ENCODE results near the gene HBB.

DNA sequence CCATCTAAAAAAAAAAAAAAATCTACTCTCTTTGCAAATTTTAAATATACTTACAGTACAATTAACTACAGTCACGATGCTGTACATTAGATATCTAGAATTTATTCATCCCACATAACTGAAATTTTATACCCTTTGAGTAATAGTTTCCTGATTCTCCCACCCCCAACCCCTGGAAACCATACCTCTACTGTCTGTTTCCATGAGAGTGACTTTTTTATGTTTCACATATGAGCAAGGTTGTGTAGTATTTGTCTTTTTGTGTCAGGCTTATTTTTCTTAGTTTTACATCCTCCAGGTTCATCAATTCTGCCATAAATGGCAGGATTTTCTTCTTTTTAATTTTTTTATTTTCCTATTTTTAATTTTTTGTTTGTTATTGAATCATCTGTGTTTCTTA, 3.2 kb downstream of the HBB start:
- TF ChIP-seq, protein P1, sequence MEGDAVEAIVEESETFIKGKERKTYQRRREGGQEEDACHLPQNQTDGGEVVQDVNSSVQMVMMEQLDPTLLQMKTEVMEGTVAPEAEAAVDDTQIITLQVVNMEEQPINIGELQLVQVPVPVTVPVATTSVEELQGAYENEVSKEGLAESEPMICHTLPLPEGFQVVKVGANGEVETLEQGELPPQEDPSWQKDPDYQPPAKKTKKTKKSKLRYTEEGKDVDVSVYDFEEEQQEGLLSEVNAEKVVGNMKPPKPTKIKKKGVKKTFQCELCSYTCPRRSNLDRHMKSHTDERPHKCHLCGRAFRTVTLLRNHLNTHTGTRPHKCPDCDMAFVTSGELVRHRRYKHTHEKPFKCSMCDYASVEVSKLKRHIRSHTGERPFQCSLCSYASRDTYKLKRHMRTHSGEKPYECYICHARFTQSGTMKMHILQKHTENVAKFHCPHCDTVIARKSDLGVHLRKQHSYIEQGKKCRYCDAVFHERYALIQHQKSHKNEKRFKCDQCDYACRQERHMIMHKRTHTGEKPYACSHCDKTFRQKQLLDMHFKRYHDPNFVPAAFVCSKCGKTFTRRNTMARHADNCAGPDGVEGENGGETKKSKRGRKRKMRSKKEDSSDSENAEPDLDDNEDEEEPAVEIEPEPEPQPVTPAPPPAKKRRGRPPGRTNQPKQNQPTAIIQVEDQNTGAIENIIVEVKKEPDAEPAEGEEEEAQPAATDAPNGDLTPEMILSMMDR (IDR thresholded peaks at IDR 0.05; ENCODE audit: insufficient read depth, low read length) = no peak
- TF ChIP-seq POLR2AphosphoS5 (IDR thresholded peaks at IDR 0.05; ENCODE audit: low read depth) (no peak), GABPA (IDR thresholded peaks at IDR 0.05; ENCODE audit: low read depth) (no peak)
- TF ChIP-seq, protein P2, sequence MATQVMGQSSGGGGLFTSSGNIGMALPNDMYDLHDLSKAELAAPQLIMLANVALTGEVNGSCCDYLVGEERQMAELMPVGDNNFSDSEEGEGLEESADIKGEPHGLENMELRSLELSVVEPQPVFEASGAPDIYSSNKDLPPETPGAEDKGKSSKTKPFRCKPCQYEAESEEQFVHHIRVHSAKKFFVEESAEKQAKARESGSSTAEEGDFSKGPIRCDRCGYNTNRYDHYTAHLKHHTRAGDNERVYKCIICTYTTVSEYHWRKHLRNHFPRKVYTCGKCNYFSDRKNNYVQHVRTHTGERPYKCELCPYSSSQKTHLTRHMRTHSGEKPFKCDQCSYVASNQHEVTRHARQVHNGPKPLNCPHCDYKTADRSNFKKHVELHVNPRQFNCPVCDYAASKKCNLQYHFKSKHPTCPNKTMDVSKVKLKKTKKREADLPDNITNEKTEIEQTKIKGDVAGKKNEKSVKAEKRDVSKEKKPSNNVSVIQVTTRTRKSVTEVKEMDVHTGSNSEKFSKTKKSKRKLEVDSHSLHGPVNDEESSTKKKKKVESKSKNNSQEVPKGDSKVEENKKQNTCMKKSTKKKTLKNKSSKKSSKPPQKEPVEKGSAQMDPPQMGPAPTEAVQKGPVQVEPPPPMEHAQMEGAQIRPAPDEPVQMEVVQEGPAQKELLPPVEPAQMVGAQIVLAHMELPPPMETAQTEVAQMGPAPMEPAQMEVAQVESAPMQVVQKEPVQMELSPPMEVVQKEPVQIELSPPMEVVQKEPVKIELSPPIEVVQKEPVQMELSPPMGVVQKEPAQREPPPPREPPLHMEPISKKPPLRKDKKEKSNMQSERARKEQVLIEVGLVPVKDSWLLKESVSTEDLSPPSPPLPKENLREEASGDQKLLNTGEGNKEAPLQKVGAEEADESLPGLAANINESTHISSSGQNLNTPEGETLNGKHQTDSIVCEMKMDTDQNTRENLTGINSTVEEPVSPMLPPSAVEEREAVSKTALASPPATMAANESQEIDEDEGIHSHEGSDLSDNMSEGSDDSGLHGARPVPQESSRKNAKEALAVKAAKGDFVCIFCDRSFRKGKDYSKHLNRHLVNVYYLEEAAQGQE (IDR thresholded peaks at IDR 0.05; ENCODE audit: insufficient replicate concordance, low read depth) = no peak
